GM08714 (cell line): ENCODE measurements around the gene FOXJ3.

ENCODE experiments used
- H3K4me3 ChIP-seq: fragments of 200-500 bp; sonication (Bioruptor generic); 2 replicates; pipeline ENCODE4 v1.5.1; 2014; ENCODE audit warnings: mild to moderate bottlenecking, low read length, inconsistent platforms
- ZNF274 ChIP-seq: IDR thresholded peaks from 2 replicates; pipeline ENCODE4 v1.6.1; 2012; ENCODE audit warnings: mild to moderate bottlenecking, low read depth, low read length

FOXJ3 gene

DNA sequence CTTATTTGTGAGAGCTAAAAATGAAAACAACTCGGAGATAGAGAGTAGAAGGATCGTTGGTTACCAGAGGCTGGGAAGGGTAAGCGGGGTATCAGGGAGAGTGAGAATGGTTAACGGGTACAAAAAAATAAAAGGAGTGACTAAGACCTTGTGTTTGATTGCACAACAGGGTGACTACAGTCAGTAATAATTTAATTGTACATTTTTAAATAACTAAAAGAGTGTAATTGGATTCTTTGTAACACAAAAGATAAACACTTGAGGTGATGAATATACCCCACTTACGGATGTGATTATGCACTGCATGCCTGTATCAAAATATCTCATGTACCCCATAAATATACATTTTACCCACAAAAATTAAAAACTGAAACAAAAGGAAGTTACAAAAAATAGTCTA lies 29.4 kb downstream of the FOXJ3 start:
- H3K4me3 ChIP-seq: no peak overlapping the region
- TF ChIP-seq ZNF274: no peak

DNA sequence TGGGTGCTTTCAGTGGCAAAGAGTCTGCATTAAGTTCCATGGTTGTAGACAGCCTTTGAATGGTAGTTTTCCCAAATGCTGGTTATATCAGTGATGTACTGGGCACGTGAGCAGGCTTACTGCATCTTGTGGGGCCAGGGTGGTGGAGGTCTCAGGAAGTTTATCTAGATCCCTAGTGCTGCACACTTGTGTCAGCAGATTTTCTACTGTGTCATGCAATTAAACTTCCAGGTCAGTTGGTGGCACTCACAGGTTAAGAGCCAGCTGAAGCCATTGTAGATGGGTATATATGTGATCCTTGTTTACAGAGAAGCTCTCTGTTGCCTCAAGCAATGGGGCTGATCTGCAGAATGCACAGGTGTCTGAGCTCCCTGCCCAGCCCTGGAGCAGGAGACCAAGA lies 33.0 kb downstream of the FOXJ3 start:
- no peak overlapping the region for H3K4me3 ChIP-seq
- no peak for TF ChIP-seq ZNF274

DNA sequence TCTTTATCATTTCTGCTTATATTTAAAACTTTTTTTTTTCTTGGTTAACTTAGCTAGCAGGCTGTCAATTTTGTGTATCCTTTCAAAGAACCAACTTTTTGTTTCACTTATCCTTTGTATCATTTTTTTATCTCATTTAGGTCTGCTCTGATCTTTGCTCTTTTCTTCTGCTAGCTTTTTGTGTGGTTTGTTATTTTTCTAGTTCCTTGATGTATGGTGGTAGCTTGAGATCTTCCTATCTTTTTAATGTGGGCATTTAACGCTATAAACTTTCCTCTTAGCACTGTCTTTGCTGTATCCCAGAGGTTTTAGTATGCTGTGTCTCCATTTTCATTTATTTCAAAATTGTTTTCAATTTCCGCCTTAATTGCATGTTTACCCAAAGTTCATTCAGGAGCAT lies 36.5 kb downstream of the FOXJ3 start:
- TF ChIP-seq ZNF274: no peak

DNA sequence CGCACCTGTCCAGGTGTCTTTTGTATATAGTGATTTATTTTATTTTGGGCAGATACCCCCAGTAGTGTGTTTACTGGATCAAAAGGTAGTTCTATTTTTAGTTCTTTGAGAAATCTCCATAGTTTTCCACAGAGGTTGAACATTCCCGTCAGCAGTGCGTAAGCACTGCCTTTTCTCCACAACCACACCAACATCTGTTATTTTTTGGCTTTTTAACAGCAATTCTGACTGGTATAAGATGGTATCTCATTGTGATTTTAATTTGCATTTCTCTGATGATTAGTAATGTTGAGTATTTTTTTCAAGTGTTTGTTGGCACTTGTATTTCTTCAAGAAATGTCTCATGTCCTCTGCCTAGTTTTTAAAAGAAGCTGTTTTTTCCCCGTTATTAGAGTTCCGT lies 39.2 kb downstream of the FOXJ3 start:
- H3K4me3 ChIP-seq: no peak overlapping the region
- no peak for TF ChIP-seq ZNF274

More for the DNA sequence above, 36.5 kb downstream of the FOXJ3 start:
- H3K4me3 ChIP-seq: no peak overlapping the region

DNA sequence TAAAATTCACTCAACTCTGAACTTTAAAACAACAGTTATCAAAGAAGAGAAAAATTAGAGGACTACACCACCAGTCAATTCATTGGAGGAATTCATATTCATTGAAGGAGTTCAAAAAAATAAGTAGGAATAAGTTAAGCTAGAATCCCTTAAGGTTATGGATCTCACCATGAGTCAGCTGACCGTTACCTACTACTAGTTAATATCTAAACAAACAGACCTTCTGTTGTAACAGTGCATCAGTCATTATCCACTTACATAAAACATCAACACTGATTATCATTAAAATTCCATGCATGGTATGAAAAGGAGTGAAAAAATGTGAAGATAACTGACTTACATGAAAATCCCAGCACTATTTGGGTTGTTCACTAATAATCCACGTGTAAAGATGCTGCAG lies 44.9 kb downstream of the FOXJ3 start:
- no peak for TF ChIP-seq ZNF274
- no peak overlapping the region for H3K4me3 ChIP-seq

DNA sequence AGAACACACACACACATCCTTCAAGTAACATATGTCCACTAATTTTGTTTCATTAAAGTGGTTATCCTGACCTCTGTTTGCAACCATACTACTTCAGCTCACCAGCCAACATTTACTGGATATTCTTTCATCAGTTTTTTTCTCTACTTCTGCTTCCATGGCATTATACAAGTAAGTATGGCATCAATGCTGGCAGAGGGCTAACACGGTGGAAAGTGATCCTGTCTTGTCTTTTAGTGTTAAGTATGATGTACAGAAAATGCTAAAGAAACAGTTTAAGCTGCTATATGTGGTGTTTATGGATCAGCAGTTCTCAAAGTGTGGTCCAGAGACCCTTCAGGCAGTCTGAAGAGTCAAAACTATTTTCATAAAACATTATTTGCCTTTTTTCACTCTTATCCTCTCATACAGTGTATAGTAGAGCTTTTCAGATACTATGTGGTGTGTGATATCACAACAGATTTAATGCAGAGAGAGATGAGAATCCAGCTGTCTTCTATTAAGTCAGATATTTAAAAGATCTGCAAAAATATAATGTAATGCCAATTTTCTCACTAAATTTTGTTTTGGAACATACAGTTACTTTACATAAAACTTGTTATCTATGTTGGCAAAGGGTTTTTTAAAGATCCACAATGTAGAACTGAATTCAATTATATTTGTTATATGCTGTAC lies 46.6 kb downstream of the FOXJ3 start:
- H3K4me3 ChIP-seq: no peak overlapping the region
- TF ChIP-seq ZNF274: no peak

DNA sequence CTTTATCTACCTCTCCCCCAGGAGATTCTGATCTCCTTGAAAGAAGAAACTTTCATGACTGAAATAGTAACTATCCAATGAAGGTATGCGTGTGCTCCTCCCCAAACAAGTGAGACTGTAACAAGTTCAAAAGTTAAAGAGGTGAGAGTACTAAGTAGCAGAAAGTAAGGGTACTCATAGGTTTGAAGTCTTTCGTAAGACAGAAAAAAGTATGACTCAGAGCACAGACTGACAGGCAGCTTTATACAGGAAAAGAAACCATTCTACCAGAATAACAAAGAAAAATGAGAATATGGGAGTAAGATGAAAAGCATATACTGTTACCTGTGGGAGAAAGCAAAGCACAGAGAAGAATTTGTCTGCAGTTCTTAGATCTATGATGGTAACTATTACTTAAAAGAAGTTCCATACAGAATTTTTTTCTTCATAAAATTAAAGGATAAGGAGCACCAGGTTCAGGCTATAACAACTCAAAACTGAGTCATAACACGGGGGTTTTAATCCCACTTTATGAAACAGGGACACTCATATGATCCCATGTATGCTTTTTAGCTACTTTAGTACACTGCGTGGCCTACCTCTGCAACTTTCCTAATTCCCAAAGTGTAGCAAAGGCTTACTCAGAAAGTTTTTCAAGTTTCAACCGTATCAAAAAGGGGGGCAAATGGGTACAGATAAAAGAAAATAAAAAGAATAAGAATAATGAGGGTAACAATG lies 52.0 kb downstream of the FOXJ3 start:
- H3K4me3 ChIP-seq: no peak overlapping the region
- no peak for TF ChIP-seq ZNF274

DNA sequence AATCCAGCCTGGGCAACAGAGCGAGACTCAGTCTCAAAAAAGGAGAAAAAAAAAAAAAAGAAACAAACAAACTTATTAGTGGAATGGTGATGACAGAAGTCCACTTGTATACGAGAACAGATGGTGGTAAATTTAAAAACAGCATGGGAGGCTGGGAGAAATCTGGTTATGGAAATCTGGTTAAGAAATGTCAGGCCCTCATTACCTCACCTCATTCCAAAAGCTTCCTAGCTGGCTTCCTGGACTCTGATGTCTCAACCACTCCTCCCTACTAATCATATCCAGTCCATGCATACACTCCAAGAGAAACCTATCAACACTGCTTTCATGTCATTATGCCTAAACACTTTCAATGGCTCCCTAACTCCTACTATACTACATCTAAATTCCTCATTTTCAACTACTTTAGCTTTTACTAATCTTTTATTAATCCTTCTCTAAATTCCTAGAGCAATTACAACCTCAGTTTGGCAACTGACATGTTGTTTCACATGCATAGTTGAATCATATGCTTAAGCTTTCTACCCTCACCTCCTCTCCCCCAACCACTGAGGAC lies 52.9 kb downstream of the FOXJ3 start:
- TF ChIP-seq ZNF274: no peak
- no peak overlapping the region for H3K4me3 ChIP-seq

DNA sequence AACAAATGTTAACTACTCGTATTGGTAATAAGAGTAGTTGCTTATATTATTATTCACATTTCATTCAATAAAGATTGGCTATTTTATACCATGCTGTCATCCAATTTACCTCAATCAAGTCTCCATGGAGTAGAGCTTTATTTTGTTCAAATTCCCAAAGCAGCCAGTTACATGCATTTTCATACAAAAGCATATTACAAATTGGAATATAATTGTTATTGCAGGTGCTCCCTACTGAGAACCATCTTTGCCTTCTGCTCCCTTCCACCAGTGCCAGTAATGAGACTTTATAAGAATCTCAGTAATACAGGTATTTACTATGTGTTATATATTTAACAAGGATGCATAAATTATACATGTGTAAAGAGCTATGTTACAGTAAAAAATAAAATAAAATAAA lies 54.2 kb downstream of the FOXJ3 start:
- H3K4me3 ChIP-seq: no peak overlapping the region
- no peak for TF ChIP-seq ZNF274

DNA sequence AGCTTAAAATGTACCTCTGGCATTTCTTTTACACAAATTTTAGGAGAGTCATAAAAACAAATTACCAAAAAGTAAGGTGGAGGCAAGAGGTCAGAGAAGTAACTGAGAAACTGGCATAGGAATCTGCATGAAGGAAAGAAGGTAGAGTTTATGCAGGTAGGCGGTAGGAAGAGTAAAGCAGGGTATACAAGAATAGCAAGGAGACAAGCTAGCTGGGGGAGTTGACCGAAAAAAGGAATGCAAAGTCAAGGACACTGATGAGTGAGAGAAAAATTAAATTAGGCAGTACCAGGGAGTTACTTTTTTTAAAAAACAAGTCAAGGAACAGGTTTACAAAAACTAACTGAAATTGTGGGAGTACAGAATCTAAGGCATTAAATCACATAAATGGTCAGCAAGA lies 56.0 kb downstream of the FOXJ3 start:
- no peak overlapping the region for H3K4me3 ChIP-seq

DNA sequence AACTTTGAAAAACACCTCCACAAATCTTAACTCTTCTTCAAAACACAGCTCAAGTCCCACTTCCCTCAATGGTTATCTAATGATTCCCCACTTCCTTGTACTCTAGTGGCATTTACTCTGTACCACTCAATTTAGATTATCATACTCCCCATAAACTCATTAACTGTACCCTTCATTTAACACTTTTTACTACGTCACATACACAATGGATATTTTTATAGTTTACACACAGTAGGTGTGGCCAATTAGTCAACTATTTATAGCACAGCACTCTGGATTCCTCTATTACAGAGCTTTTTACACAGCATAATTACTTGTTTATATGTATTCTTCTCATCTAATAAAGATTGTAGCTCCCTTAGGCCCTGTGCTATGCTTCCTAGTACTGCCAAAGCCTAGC lies 62.1 kb downstream of the FOXJ3 start:
- no peak for TF ChIP-seq ZNF274
- H3K4me3 ChIP-seq: no peak overlapping the region

More for the DNA sequence above, 56.0 kb downstream of the FOXJ3 start:
- TF ChIP-seq ZNF274: no peak

DNA sequence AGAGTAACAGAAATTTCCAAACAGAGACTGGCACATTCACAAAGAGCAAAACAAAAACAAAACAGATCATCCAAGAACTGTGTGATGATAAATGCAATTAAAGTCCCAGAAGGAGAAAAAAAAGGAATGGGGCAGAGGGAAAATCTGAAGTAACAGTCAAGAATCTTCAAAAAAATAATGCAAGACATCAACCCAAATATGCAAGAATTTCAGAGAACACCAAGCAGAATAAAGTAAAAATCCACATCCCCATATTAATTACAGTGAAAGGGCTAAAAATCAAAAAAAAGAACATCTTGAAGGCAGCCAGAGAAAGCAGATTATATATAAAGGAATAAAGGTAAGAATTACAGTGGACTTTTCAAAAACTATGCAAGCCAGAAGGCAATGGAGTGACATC lies 67.1 kb downstream of the FOXJ3 start:
- no peak overlapping the region for H3K4me3 ChIP-seq
- TF ChIP-seq ZNF274: no peak

DNA sequence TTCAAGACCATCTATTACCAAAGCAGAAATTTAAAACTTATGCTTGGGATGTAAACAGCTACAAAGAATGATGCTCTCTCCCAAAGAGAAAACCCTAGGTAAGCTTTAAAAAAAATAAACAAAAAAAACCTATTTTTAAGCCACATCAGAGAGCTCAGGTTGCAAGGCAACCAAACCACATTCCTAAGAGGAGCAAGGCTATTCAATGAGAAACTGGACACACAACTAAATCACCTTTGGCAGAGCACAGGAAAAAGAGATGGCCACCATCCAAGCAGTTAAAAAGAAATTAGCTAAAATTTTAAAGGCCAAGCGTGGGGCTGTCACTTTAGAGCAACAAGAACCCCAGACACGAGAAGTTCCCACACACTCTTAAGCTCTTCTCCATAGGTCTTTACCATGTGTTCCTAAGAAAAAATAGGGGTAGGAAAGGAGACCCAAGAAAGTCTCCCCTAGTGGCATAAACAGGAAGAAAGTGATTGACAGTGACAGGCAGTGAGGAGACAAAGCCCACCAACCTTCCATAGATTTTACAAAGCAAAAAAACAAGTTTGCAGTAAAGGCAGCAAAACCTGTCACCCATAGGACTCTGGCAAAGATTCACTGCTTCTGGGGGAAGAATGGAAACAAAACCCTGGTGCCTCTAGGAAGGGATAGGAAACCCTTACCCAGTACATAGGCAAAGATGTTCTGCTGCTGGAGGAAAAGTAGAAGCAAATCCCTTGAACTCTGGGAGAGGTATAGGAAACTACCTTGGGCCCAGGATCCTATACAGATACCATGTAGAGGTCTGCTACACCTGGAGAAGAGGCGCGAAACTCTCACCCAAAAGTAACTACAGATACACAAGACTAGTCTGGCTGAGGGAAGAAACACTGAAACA lies 68.5 kb downstream of the FOXJ3 start:
- TF ChIP-seq ZNF274: no peak
- H3K4me3 ChIP-seq: no peak overlapping the region

DNA sequence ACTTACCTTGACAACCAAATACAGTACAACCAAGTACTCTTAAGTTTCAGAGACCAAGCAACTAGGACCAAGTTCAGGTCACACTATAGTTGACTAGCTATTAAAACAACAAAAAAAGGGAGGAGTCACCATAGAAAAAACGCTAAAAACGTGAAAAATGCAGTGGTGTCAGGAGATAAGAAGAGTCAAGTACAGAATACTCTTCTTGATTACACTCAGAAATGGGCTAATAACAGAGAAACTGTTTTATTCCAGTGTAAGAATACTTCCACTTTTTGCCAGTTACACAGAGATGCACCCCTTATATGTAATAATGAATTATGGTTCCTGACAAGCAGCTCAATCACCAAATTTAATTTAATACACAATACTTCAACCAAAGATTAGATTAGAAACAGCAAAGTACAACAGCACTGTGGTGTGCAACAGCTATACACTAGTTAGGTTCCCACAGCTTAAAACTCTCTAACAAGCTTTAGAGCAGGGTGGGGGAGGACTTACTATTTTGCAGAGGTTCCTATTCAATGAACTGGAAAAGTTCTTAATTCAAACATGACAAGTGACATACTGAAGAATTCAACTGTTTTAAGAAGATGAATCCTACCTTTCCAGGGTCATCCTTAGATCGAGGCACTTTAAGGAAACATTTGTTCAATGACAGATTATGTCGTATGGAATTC lies 70.4 kb downstream of the FOXJ3 start:
- no peak for TF ChIP-seq ZNF274

More for the DNA sequence above, 70.4 kb downstream of the FOXJ3 start:
- H3K4me3 ChIP-seq: no peak overlapping the region
